K562 (cell line): ENCODE data around the gene DOCK3. TPM values are rescaled to one million over a fixed set of nuclear protein-coding genes. Genes with fewer than 3 reads are reported as not detected.

Source experiments
- ATAC-seq: fragments of 200-7000 bp; cut with Tn5 transposase; 3 replicates; pipeline ENCODE4 v1.9.1; 2020; ENCODE audit warnings: moderate library complexity
- BruUV-seq: library from RNA; stranded (reverse); fragments of 400-500 nt; replicated peaks from 2 replicates; lab custom pipeline; 2021; lab: Mats Ljungman, UMichigan
- CTCF ChIA-PET: fragments of 300-600 bp; formaldehyde crosslinking; extraction: SDS; loops from one replicate; lab custom pipeline; 2021; ENCODE audit warnings: low intra/inter-chr PET ratio; lab: Yijun Ruan, JAX
- POLR2A ChIA-PET: fragments of 300-600, 350-650 bp; sonication (Branson Sonifier 250); formaldehyde crosslinking; extraction: SDS; loops from one replicate; lab custom pipeline; 2021; ENCODE audit warnings: antibody characterized with exemption, inconsistent platforms; lab: Yijun Ruan, JAX
- DNase-seq, 4 experiments: peaks; one replicate each; pipeline versions ENCODE4 v3.0.0 to v3.0.0-alpha.2; 2011 to 2018; ENCODE audit warnings: low spot score in 3 of 4, mixed read lengths in 3 of 4; ENCODE audit errors: extremely low read depth in 1 of 4
- FAIRE-seq: peaks from 2 replicates; lab custom pipeline; 2011; peaks lifted over from hg19 to GRCh38; lab: Jason Lieb, UNC
- H2AFZ ChIP-seq: 2 replicates; pipeline ENCODE4 v1.6.0; 2011; ENCODE audit warnings: low read depth, low read length, control low read depth, inconsistent platforms
- H3K27ac ChIP-seq: fragments of 200-600 bp; 3 replicates; pipeline ENCODE4 v1.8.0; 2011; ENCODE audit warnings: low read depth, mild to moderate bottlenecking, control low read depth, inconsistent platforms, low read length, moderate library complexity, mixed read lengths; ENCODE audit errors: extremely low read depth
- H3K27me3 ChIP-seq, 2 experiments: fragments of 300-600 bp in 1 of 2; 2 replicates in 1 of 2; 3 replicates in 1 of 2; pipeline versions ENCODE4 v1.6.0 to v1.8.0; 2011; ENCODE audit warnings: inconsistent platforms in 2 of 2, low read length in 2 of 2, mild to moderate bottlenecking in 1 of 2, mixed read lengths in 1 of 2, moderate library complexity in 1 of 2; ENCODE audit not compliant: control insufficient read depth in 2 of 2, insufficient read depth in 2 of 2
- H3K36me3 ChIP-seq: fragments of 300-600 bp; 3 replicates; pipeline ENCODE4 v1.8.0; 2011; ENCODE audit warnings: mild to moderate bottlenecking, low read length, inconsistent platforms; ENCODE audit not compliant: control insufficient read depth, insufficient read depth
- H3K4me1 ChIP-seq, 2 experiments: fragments of 200-600 bp in 1 of 2; replicated peaks in 1 of 2; 2 replicates in 1 of 2; 3 replicates in 1 of 2; pipeline versions ENCODE4 v1.5.1 to v1.8.0; 2011; ENCODE audit warnings: inconsistent platforms in 2 of 2, low read length in 2 of 2, mild to moderate bottlenecking in 1 of 2, mixed read lengths in 1 of 2, moderate library complexity in 1 of 2; ENCODE audit not compliant: control insufficient read depth in 2 of 2, insufficient read depth in 2 of 2
- H3K4me2 ChIP-seq: 2 replicates; pipeline ENCODE4 v1.6.1; 2011; ENCODE audit warnings: low read length, control low read depth, inconsistent platforms, mixed read lengths; ENCODE audit not compliant: insufficient read depth
- H3K4me3 ChIP-seq: fragments of 200-600 bp; sonication (generic), shearing (Covaris generic); 2 replicates; pipeline ENCODE4 v1.5.1; 2016; ENCODE audit warnings: control low read depth, inconsistent platforms
- H3K79me2 ChIP-seq: fragments of 200-600 bp; 3 replicates; pipeline ENCODE4 v1.8.0; 2011; ENCODE audit warnings: low read length, inconsistent platforms; ENCODE audit not compliant: control insufficient read depth, insufficient read depth
- H3K9ac ChIP-seq, 2 experiments: 2 replicates each; pipeline versions ENCODE4 v1.6.0 to v1.6.1; 2011; ENCODE audit warnings: low read depth in 2 of 2, low read length in 2 of 2, control low read depth in 1 of 2, inconsistent platforms in 1 of 2, mild to moderate bottlenecking in 1 of 2, mixed read lengths in 1 of 2; ENCODE audit not compliant: insufficient read depth in 1 of 2
- H3K9me1 ChIP-seq: one replicate; pipeline ENCODE4 v1.6.0; 2011; ENCODE audit warnings: inconsistent platforms, mild to moderate bottlenecking, low read length, moderate library complexity; ENCODE audit not compliant: control insufficient read depth, insufficient read depth
- H3K9me3 ChIP-seq: replicated peaks from 2 replicates; pipeline ENCODE4 v1.5.1; 2011; ENCODE audit warnings: low read depth, low read length, inconsistent platforms; ENCODE audit not compliant: control insufficient read depth, insufficient read depth
- H4K20me1 ChIP-seq: replicated peaks from 2 replicates; pipeline ENCODE4 v1.6.1; 2011; ENCODE audit warnings: low read length, inconsistent platforms, mixed read lengths; ENCODE audit not compliant: control insufficient read depth, insufficient read depth
- CHCHD3 ChIP-seq: fragments of 250-450 bp; sonication (Bioruptor Pico); IDR thresholded peaks from 2 replicates; pipeline ENCODE4 v2.1.2; 2022; ENCODE audit warnings: mild to moderate bottlenecking
- ESRRA ChIP-seq: fragments of 450-650 bp; IDR thresholded peaks from 2 replicates; pipeline ENCODE4 v1.6.1; 2014; ENCODE audit warnings: low read depth, mild to moderate bottlenecking, moderate library complexity, borderline replicate concordance
- MEF2D ChIP-seq: conservative IDR thresholded peaks from 2 replicates; pipeline ENCODE4 v1.6.1; 2016; ENCODE audit warnings: low read depth, missing genetic modification characterization, missing compliant biosample characterization
- NFATC3 ChIP-seq: fragments of 450-650 bp; IDR thresholded peaks from 2 replicates; pipeline ENCODE4 v1.6.1; 2017; ENCODE audit warnings: mild to moderate bottlenecking
- NR2C2 ChIP-seq, 2 experiments: fragments of 200-800 bp in 1 of 2; sonication (Bioruptor generic) in 1 of 2; sonication (generic) in 1 of 2; formaldehyde crosslinking in 1 of 2; IDR thresholded peaks; 2 replicates each; pipeline versions ENCODE4 v1.6.1 to v1.8.0; 2016 to 2022; ENCODE audit warnings: mild to moderate bottlenecking in 1 of 2, missing compliant biosample characterization in 1 of 2, missing genetic modification characterization in 1 of 2, missing genetic modification reagents in 1 of 2
- POLR3A ChIP-seq: IDR thresholded peaks from 2 replicates; pipeline ENCODE4 v1.6.1; 2011; ENCODE audit warnings: borderline replicate concordance, mild to moderate bottlenecking, moderate library complexity; ENCODE audit not compliant: insufficient read length, insufficient read depth; ENCODE audit errors: extremely low read depth
- SMARCE1 ChIP-seq: fragments of 450-650 bp; IDR thresholded peaks from 2 replicates; pipeline ENCODE4 v1.7.1; 2016; ENCODE audit warnings: mild to moderate bottlenecking
- SRSF3 ChIP-seq: fragments of 200-400 bp; formaldehyde crosslinking; IDR thresholded peaks from 2 replicates; pipeline ENCODE4 v1.6.1; 2016; ENCODE audit warnings: mild to moderate bottlenecking, low read length, moderate library complexity; ENCODE audit not compliant: insufficient read depth
- XRCC3 ChIP-seq: fragments of 450-650 bp; IDR thresholded peaks from 2 replicates; pipeline ENCODE4 v1.6.1; 2017; ENCODE audit warnings: mild to moderate bottlenecking, moderate library complexity
- ZNF140 ChIP-seq: fragments of 250-450 bp; sonication (Bioruptor Pico); IDR thresholded peaks from 2 replicates; pipeline ENCODE4 v1.8.0; 2021; ENCODE audit warnings: moderate library complexity, mild to moderate bottlenecking, inconsistent platforms
- ZNF165 ChIP-seq: fragments of 250-450 bp; sonication (Bioruptor Pico); IDR thresholded peaks from 2 replicates; pipeline ENCODE4 v1.4.0; 2020; ENCODE audit warnings: borderline replicate concordance
- ZNF589 ChIP-seq: fragments of 200-800 bp; sonication (Bioruptor generic); IDR thresholded peaks from 2 replicates; pipeline ENCODE4 v1.6.1; 2016; ENCODE audit warnings: low read depth, missing genetic modification characterization, missing compliant biosample characterization
- ZNF778 ChIP-seq: fragments of 450-650 bp; formaldehyde crosslinking; IDR thresholded peaks from 2 replicates; pipeline ENCODE4 v1.4.0; 2020; ENCODE audit warnings: mild to moderate bottlenecking, moderate library complexity
- WGBS: fragments of 100-300 bp; shearing (Covaris generic); methylation state at CpG from one replicate; pipeline ENCODE4 v1.1.6; 2016; ENCODE audit warnings: low coverage, mixed read lengths; ENCODE audit not compliant: insufficient coverage; ENCODE audit errors: missing lambda C conversion rate; 5-methylcytosine and 5-hydroxymethylcytosine counted together
- in situ Hi-C: fragments of 300-500 bp; cut with MboI; formaldehyde crosslinking; loops from 4 replicates; pipeline ENCODE4 v1.15.0; 2018; ENCODE audit warnings: inconsistent platforms, mixed read lengths
- intact Hi-C: fragments of 100-400 bp; cut with micrococcal nuclease; formaldehyde crosslinking; loops from 2 replicates; pipeline ENCODE4 v1.14.2; 2022
- polyA plus RNA-seq, 8 experiments: library from polyadenylated mRNA; depleted of rRNA in 4 of 8; stranded (reverse) in 5 of 8; unstranded in 3 of 8; fragments of >200 nt; fragmentation: Nextera tagmentation in 2 of 8; fragmentation: Illumina TruSeq in 1 of 8; extraction: Ambion mirVana in 2 of 8; extraction: Trizol in 1 of 8; gene quantifications; 2 replicates each; pipeline versions ENCODE4 v1.2.1 to v1.2.3, GENCODE V29; 2011 to 2014; ENCODE audit warnings: inconsistent platforms in 1 of 8, missing spikeins in 1 of 8
- total RNA-seq, 7 experiments: library from RNA; depleted of rRNA in 6 of 7; stranded (reverse); fragments of >200 nt in 6 of 7; fragmentation: Illumina TruSeq in 2 of 7; extraction: Trizol in 2 of 7; gene quantifications; 2 replicates each; pipeline versions ENCODE4 v1.2.1 to v1.2.3, GENCODE V29; 2011 to 2021; ENCODE audit warnings: low replicate concordance in 1 of 7
- TF ChIP-seq, protein P1 (sequence below): sonication (generic); formaldehyde crosslinking; IDR thresholded peaks from 2 replicates; pipeline ENCODE4 v1.8.1; 2023; ENCODE audit warnings: mild to moderate bottlenecking, missing genetic modification reagents, moderate library complexity
- TF ChIP-seq, protein P2 (sequence below): fragments of 250-450 bp; sonication (Bioruptor Pico); IDR thresholded peaks from 2 replicates; pipeline ENCODE4 v1.4.0; 2020

The DOCK3 gene
- total and polyA plus RNA-seq, 9 of the 15 experiments (the other 6 are each of a cell fraction or from before 2014, with no cell fraction given), result under 0.01 to 0.03 (median 0.01) TPM; not detected in 4

DNA sequence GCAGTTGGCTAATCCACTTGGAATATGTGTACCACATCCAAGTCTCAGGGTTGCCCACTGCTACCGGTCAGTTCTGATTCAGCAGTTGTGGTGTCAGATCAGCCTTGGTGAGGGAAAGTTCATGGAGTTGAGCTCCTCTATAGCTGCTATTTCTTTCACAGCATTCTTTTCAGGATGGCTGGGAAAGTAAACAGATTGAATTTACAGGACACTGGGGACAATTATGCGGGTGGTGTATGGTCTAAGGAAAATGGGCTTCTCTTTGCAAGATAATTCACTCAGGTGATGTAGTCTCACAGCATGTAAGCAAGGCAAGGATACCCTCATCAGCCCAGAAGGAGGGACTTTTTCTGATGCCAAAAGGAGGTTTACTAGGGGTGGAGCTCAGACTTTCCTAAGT lies 249.9 kb downstream of the DOCK3 start (continued):
- TF ChIP-seq, protein P1, sequence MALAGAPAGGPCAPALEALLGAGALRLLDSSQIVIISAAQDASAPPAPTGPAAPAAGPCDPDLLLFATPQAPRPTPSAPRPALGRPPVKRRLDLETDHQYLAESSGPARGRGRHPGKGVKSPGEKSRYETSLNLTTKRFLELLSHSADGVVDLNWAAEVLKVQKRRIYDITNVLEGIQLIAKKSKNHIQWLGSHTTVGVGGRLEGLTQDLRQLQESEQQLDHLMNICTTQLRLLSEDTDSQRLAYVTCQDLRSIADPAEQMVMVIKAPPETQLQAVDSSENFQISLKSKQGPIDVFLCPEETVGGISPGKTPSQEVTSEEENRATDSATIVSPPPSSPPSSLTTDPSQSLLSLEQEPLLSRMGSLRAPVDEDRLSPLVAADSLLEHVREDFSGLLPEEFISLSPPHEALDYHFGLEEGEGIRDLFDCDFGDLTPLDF, result no peak
- TF ChIP-seq, all 486 proteins: peak for 0

DNA sequence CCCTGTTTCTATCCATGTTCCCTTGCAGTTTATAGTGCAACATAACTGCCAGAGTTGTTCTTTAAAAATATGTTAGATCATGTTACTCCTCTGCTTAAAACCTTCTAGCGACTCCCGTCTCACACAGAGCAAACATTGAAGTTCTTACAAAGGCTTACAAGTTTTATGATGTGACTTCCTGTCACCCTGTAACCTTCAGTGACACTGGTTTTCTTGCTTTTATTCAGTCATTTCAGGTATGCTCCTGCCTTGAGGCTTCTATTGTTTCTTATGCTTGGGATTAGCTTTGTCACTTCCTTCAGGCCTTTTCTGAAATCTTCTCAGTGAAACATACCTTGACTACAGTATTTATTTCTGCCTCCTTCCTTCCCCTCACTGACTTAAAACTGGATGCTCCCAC lies 252.1 kb downstream of the DOCK3 start:
- 0% methylated on average over 2 of the region's 2 CpGs for WGBS
- Histone ChIP-seq H3K27ac (no peak overlapping the region), H3K9me3 (no peaks in the 10 kb centered on the region), H3K4me2 (no peak overlapping the region), H4K20me1 (no peaks in the 10 kb centered on the region), H3K4me1 (no peaks in the 10 kb centered on the region), H3K4me3 (no peak overlapping the region), H3K9ac (no peak overlapping the region), H3K9me1 (no peaks in the 10 kb centered on the region), H3K36me3 (no peaks in the 10 kb centered on the region), H3K79me2 (no peaks in the 10 kb centered on the region), H3K27me3 (peaks cover 0 to 5% of the 10 kb centered on the region in 2 experiments; a peak in 1 of 5 replicates), H2AFZ (no peak overlapping the region)
- FAIRE-seq (no peak), ATAC-seq (no peak), DNase-seq (no peak)
- no TSS peak for BruUV-seq
- intact Hi-C loops (no loop called here), in situ Hi-C loops (no loop called here)
- POLR2A ChIA-PET, result no interaction called here
- CTCF ChIA-PET, result no interaction called here
- TF ChIP-seq ZNF165 (CRISPR knock-in tag) (no peak), CHCHD3 (CRISPR knock-in tag) (no peak), NFATC3 (no peak), ZNF589 (CRISPR knock-in tag) (no peak), SMARCE1 (no peak), POLR3A (no peak), XRCC3 (no peak), ZNF140 (CRISPR knock-in tag) (no peak), MEF2D (no peak), NR2C2 (CRISPR knock-in tag; IDR thresholded peaks at IDR 0.05) (no peak), NR2C2 (tag; IDR thresholded peaks at IDR 0.05) (no peak), ESRRA (no peak), SRSF3 (no peak), ZNF778 (no peak)
- TF ChIP-seq, protein P2, sequence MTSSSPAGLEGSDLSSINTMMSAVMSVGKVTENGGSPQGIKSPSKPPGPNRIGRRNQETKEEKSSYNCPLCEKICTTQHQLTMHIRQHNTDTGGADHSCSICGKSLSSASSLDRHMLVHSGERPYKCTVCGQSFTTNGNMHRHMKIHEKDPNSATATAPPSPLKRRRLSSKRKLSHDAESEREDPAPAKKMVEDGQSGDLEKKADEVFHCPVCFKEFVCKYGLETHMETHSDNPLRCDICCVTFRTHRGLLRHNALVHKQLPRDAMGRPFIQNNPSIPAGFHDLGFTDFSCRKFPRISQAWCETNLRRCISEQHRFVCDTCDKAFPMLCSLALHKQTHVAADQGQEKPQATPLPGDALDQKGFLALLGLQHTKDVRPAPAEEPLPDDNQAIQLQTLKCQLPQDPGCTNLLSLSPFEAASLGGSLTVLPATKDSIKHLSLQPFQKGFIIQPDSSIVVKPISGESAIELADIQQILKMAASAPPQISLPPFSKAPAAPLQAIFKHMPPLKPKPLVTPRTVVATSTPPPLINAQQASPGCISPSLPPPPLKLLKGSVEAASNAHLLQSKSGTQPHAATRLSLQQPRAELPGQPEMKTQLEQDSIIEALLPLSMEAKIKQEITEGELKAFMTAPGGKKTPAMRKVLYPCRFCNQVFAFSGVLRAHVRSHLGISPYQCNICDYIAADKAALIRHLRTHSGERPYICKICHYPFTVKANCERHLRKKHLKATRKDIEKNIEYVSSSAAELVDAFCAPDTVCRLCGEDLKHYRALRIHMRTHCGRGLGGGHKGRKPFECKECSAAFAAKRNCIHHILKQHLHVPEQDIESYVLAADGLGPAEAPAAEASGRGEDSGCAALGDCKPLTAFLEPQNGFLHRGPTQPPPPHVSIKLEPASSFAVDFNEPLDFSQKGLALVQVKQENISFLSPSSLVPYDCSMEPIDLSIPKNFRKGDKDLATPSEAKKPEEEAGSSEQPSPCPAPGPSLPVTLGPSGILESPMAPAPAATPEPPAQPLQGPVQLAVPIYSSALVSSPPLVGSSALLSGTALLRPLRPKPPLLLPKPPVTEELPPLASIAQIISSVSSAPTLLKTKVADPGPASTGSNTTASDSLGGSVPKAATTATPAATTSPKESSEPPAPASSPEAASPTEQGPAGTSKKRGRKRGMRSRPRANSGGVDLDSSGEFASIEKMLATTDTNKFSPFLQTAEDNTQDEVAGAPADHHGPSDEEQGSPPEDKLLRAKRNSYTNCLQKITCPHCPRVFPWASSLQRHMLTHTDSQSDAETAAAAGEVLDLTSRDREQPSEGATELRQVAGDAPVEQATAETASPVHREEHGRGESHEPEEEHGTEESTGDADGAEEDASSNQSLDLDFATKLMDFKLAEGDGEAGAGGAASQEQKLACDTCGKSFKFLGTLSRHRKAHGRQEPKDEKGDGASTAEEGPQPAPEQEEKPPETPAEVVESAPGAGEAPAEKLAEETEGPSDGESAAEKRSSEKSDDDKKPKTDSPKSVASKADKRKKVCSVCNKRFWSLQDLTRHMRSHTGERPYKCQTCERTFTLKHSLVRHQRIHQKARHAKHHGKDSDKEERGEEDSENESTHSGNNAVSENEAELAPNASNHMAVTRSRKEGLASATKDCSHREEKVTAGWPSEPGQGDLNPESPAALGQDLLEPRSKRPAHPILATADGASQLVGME (CRISPR knock-in tag), result no peak
